H1 (cell line): Measurements from ENCODE around the gene FOXN3. TPM values are rescaled to one million over a fixed set of nuclear protein-coding genes. Genes with fewer than 3 reads are reported as not detected.

Experiments used
- ATF3 ChIP-seq: IDR thresholded peaks from 2 replicates; pipeline ENCODE4 v1.6.1; 2011; ENCODE audit warnings: low read depth, mild to moderate bottlenecking, low read length; ENCODE audit not compliant: insufficient read depth
- polyA plus RNA-seq, 7 experiments: library from polyadenylated mRNA; depleted of rRNA in 3 of 7; stranded (reverse) in 5 of 7; unstranded in 2 of 7; fragments of >200 nt in 5 of 7; fragments of 200-250 nt in 2 of 7; gene quantifications; 1 replicate in 5 of 7; 2 replicates in 1 of 7; 4 replicates in 1 of 7; pipeline versions ENCODE4 v1.2.1 to v1.2.3, GENCODE V29; 2011 to 2013; ENCODE audit warnings: missing spikeins in 2 of 7, mixed read lengths in 2 of 7
- total RNA-seq: library from RNA; stranded (reverse); fragmentation: NEBNext Ultra II Directional; extraction: Animal tissue kit (Norgen Biotek cat#: 25700); gene quantifications from 2 replicates; pipeline ENCODE4 v1.2.1, GENCODE V29; 2021

Gene FOXN3
- total and polyA plus RNA-seq, 2 of the 8 experiments (the other 6 are each of a cell fraction or from before 2014, with no cell fraction given), result 52.6 to 178 TPM

- TF ChIP-seq ATF3, result no peak
Observed at GRCh38 chr14:89327771-89328212, 89.2 kb downstream of the FOXN3 start (continued).
